ENCODE data around the gene EXOC6B. TPM values are rescaled to one million over a fixed set of nuclear protein-coding genes. Genes with fewer than 3 reads are reported as not detected.

EXOC6B gene
- total RNA-seq, 1 experiment from 2014 or later, result 34.3 TPM

DNA sequence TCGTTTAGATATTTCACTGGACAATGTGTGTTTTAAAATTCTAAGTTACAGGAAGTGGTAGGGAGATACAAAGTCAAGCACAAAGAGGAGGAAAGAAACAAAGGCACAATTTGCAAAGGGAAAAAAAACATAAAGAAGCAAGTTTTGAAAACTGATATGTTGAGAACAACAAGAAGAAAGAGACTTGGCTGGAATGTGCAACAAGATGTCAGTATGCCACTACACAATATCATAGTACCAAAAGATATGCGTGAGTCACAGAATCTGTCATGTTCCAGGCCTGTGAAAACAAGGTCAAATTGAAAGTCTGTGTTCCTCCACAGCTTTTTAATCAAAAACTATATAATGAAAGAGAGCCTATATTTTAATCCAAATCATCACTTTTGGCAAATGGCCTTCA lies 12.0 kb downstream of the EXOC6B start:
- H3K4me1 ChIP-seq (replicated peaks; ENCODE audit: insufficient read depth), result peaks cover 7% of the 10 kb centered on the region; the same call in 1 of the 2 replicates
- H3K9me2 ChIP-seq (ENCODE audit: insufficient read depth), result no peaks in the 10 kb centered on the region
- H3K79me2 ChIP-seq (ENCODE audit: low read depth), result peaks cover 40% of the 10 kb centered on the region
- H3K4me2 ChIP-seq, result no peak overlapping the region
- peaks cover 7% of the 10 kb centered on the region; the same call in 1 of the 2 replicates for H3K36me3 ChIP-seq (ENCODE audit: low read depth)
- H2AFZ ChIP-seq, result no peak overlapping the region
- no peak overlapping the region for H3K27ac ChIP-seq
- TF ChIP-seq, protein P1, sequence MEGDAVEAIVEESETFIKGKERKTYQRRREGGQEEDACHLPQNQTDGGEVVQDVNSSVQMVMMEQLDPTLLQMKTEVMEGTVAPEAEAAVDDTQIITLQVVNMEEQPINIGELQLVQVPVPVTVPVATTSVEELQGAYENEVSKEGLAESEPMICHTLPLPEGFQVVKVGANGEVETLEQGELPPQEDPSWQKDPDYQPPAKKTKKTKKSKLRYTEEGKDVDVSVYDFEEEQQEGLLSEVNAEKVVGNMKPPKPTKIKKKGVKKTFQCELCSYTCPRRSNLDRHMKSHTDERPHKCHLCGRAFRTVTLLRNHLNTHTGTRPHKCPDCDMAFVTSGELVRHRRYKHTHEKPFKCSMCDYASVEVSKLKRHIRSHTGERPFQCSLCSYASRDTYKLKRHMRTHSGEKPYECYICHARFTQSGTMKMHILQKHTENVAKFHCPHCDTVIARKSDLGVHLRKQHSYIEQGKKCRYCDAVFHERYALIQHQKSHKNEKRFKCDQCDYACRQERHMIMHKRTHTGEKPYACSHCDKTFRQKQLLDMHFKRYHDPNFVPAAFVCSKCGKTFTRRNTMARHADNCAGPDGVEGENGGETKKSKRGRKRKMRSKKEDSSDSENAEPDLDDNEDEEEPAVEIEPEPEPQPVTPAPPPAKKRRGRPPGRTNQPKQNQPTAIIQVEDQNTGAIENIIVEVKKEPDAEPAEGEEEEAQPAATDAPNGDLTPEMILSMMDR (conservative IDR thresholded peaks at IDR 0.05), result no peak
- no peak for TF ChIP-seq EZH2 (IDR thresholded peaks at IDR 0.05; ENCODE audit: low read depth)
- no peak for DNase-seq
- intact Hi-C loops (cut with micrococcal nuclease; ENCODE audit: unreplicated experiment), result no loop called here
- POLR2A ChIA-PET (ENCODE audit: unreplicated experiment), result no interaction called here
- H3K27me3 ChIP-seq (ENCODE audit: insufficient read depth, low read depth), result no peaks in the 10 kb centered on the region
- H3F3A ChIP-seq (ENCODE audit: insufficient read depth, low read depth), result no peaks in the 10 kb centered on the region
- no peak overlapping the region for H3K4me3 ChIP-seq
- BruUV-seq (replicated peaks), result no TSS peak
- CTCF ChIA-PET, result no interaction called here
- H4K20me1 ChIP-seq (ENCODE audit: insufficient read depth), result no peaks in the 10 kb centered on the region
- H3K9me3 ChIP-seq (ENCODE audit: insufficient read depth, low read depth), result peaks cover 11% of the 10 kb centered on the region; the same call in 1 of the 2 replicates

DNA sequence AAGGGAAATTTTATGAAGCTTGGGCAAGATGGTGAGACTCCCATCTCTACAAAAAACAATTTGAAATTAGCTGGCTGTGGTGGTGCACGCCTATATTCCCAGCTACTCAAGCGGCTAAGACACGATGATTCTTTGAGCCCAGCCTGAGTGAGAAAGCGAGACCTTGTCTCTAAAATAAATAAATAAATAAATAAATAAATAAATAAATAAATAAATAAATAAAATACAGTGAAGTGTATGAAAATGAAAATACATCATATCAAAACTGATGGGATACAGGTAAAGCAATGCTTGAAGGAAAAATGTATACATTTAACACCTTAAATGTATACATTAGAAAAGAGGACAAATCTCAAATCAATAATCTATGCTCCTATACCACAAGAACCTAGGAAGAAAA lies 15.7 kb downstream of the EXOC6B start:
- peaks cover 18% of the 10 kb centered on the region; the same call in 1 of the 2 replicates for H3K9me3 ChIP-seq (ENCODE audit: insufficient read depth, low read depth)
- 0 out of 2 replicates have a peak, but pooled peaks cover 10% of the 10 kb centered on the region for H3K36me3 ChIP-seq (ENCODE audit: low read depth)
- no peaks in the 10 kb centered on the region for H3F3A ChIP-seq (ENCODE audit: insufficient read depth, low read depth)
- H3K4me1 ChIP-seq (replicated peaks; ENCODE audit: insufficient read depth), result no peaks in the 10 kb centered on the region
- H3K27ac ChIP-seq, result no peak overlapping the region
- H3K9me2 ChIP-seq (ENCODE audit: insufficient read depth), result no peaks in the 10 kb centered on the region
- ChIA-PET CTCF (no interaction called here), POLR2A (ENCODE audit: unreplicated experiment) (no interaction called here)
- H2AFZ ChIP-seq, result no peak overlapping the region
- no peak for DNase-seq
- BruUV-seq (replicated peaks), result no TSS peak
- intact Hi-C loops (cut with micrococcal nuclease; ENCODE audit: unreplicated experiment), result no loop called here
- H3K27me3 ChIP-seq (ENCODE audit: insufficient read depth, low read depth), result no peaks in the 10 kb centered on the region
- H3K4me2 ChIP-seq, result no peak overlapping the region
- H3K79me2 ChIP-seq (ENCODE audit: low read depth), result peaks cover 30% of the 10 kb centered on the region
- H4K20me1 ChIP-seq (ENCODE audit: insufficient read depth), result no peaks in the 10 kb centered on the region
- no peak overlapping the region for H3K4me3 ChIP-seq
- TF ChIP-seq, protein P1 (conservative IDR thresholded peaks at IDR 0.05), result no peak
- no peak for TF ChIP-seq EZH2 (IDR thresholded peaks at IDR 0.05; ENCODE audit: low read depth)

DNA sequence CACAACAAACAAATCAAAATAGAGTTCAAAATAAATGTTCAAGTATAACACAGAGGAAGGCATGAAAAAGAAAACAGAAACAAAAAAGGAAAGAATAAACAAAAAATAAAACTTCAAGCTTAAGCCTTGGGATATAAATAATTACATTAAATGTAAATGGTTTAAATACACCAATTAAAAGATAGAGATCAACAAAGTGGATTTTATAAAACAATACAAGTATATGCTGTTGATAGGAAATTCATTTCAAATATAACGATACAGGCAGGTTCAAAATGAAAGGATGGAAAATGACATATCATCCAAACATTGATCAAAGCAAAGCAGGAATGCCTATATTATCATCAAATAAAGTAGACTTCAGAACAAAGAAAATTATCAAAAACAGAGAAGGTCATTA lies 16.7 kb downstream of the EXOC6B start:
- no peak overlapping the region for H3K4me2 ChIP-seq
- no peak for DNase-seq
- no peaks in the 10 kb centered on the region for H3K27me3 ChIP-seq (ENCODE audit: insufficient read depth, low read depth)
- no peak overlapping the region for H3K27ac ChIP-seq
- ChIA-PET CTCF (no interaction called here), POLR2A (ENCODE audit: unreplicated experiment) (no interaction called here)
- H3K9me2 ChIP-seq (ENCODE audit: insufficient read depth), result no peaks in the 10 kb centered on the region
- intact Hi-C loops (cut with micrococcal nuclease; ENCODE audit: unreplicated experiment), result no loop called here
- no peak overlapping the region for H3K4me3 ChIP-seq
- H3K4me1 ChIP-seq (replicated peaks; ENCODE audit: insufficient read depth), result no peaks in the 10 kb centered on the region
- H3F3A ChIP-seq (ENCODE audit: insufficient read depth, low read depth), result no peaks in the 10 kb centered on the region
- H3K36me3 ChIP-seq (ENCODE audit: low read depth), result 0 out of 2 replicates have a peak, but pooled peaks cover 10% of the 10 kb centered on the region
- no peak overlapping the region for H2AFZ ChIP-seq
- peaks cover 30% of the 10 kb centered on the region for H3K79me2 ChIP-seq (ENCODE audit: low read depth)
- no peak for TF ChIP-seq EZH2 (IDR thresholded peaks at IDR 0.05; ENCODE audit: low read depth)
- TF ChIP-seq, protein P1 (conservative IDR thresholded peaks at IDR 0.05), result no peak
- H3K9me3 ChIP-seq (ENCODE audit: insufficient read depth, low read depth), result peaks cover 18% of the 10 kb centered on the region; the same call in 1 of the 2 replicates
- BruUV-seq (replicated peaks), result no TSS peak
- H4K20me1 ChIP-seq (ENCODE audit: insufficient read depth), result no peaks in the 10 kb centered on the region
